HCT116 (cell line): Measurements from ENCODE around the gene CKS1B. TPM values are rescaled to one million over a fixed set of nuclear protein-coding genes. Genes with fewer than 3 reads are reported as not detected.

Experiments
- ATAC-seq: fragments of 200-7000 bp; cut with Tn5 transposase; 2 replicates; pipeline ENCODE4 v1.9.1; 2020; ENCODE audit warnings: mild to moderate bottlenecking, moderate library complexity
- BruUV-seq: library from RNA; stranded (reverse); fragments of 400-500 nt; replicated peaks from 2 replicates; lab custom pipeline; 2021; lab: Mats Ljungman, UMichigan
- CTCF ChIA-PET: fragments of 300-600 bp; sonication (Branson Sonifier 250); formaldehyde crosslinking; loops from one replicate; lab custom pipeline; 2021; ENCODE audit warnings: antibody characterized with exemption; lab: Charles Lee
- POLR2A ChIA-PET: fragments of 300-600, 350-600 bp; sonication (Branson Sonifier 250); formaldehyde crosslinking; loops from one replicate; lab custom pipeline; 2021; ENCODE audit warnings: antibody characterized with exemption; lab: Charles Lee
- RAD21 ChIA-PET, 2 experiments: fragments of 300-600 bp; sonication (Branson Sonifier 250); formaldehyde crosslinking; loops; one replicate each; lab custom pipeline; 2023; ENCODE audit warnings: low total read pairs in 2 of 2; ENCODE audit not compliant: uncharacterized antibody in 2 of 2, unreplicated experiment in 2 of 2, low non-redundant PET in 1 of 2; lab: Charles Lee
- DNase-seq: peaks from one replicate; pipeline ENCODE4 v3.0.0-alpha.2; 2010; ENCODE audit warnings: low read depth, low spot score
- H2AFZ ChIP-seq: fragments of 200-600 bp; shearing (Covaris generic), sonication (generic); 2 replicates; pipeline ENCODE4 v1.6.1; 2017; ENCODE audit warnings: low read depth, mixed run types, mixed read lengths, antibody characterized with exemption, low read length; ENCODE audit not compliant: poor library complexity, severe bottlenecking
- H3K27ac ChIP-seq: 2 replicates; pipeline ENCODE4 v1.5.1; 2012; ENCODE audit warnings: low read depth, low read length
- H3K27me3 ChIP-seq: fragments of 200-600 bp; sonication (generic); 2 replicates; pipeline ENCODE4 v1.6.1; 2016; ENCODE audit warnings: mixed run types, low read length, mixed read lengths; ENCODE audit not compliant: insufficient read depth
- H3K36me3 ChIP-seq, 2 experiments: fragments of 200-500 bp in 1 of 2; fragments of 200-600 bp in 1 of 2; sonication (Bioruptor generic) in 1 of 2; sonication (generic) in 1 of 2; 2 replicates each; pipeline versions ENCODE4 v1.5.1 to v1.6.1; 2014 to 2016; ENCODE audit warnings: low read length in 2 of 2, inconsistent platforms in 1 of 2, mixed read lengths in 1 of 2, mixed run types in 1 of 2; ENCODE audit not compliant: insufficient read depth in 2 of 2, control insufficient read depth in 1 of 2
- H3K4me1 ChIP-seq, 2 experiments: fragments of 200-600 bp in 1 of 2; sonication (generic) in 1 of 2; 2 replicates each; pipeline versions ENCODE4 v1.5.1 to v1.6.1; 2012 to 2017; ENCODE audit warnings: low read length in 2 of 2, inconsistent platforms in 1 of 2, mild to moderate bottlenecking in 1 of 2, mixed read lengths in 1 of 2, mixed run types in 1 of 2, moderate library complexity in 1 of 2; ENCODE audit not compliant: insufficient read depth in 2 of 2, control insufficient read depth in 1 of 2
- H3K4me2 ChIP-seq: fragments of 200-600 bp; sonication (generic); 2 replicates; pipeline ENCODE4 v1.6.1; 2017; ENCODE audit warnings: mixed run types, low read length, mixed read lengths
- H3K4me3 ChIP-seq, 2 experiments: fragments of 200-600 bp in 1 of 2; sonication (generic) in 1 of 2; replicated peaks in 1 of 2; 2 replicates each; pipeline ENCODE4 v1.5.1; 2011 to 2016; ENCODE audit warnings: low read length in 2 of 2, control low read depth in 1 of 2, low read depth in 1 of 2, mild to moderate bottlenecking in 1 of 2, mixed read lengths in 1 of 2, mixed run types in 1 of 2
- H3K79me2 ChIP-seq: fragments of 200-600 bp; sonication (generic); 2 replicates; pipeline ENCODE4 v1.6.1; 2017; ENCODE audit warnings: mild to moderate bottlenecking, mixed run types, low read length, moderate library complexity, mixed read lengths; ENCODE audit not compliant: insufficient read depth
- H3K9ac ChIP-seq: fragments of 200-600 bp; sonication (generic); 2 replicates; pipeline ENCODE4 v1.6.1; 2016; ENCODE audit warnings: low read length, mixed read lengths
- H3K9me2 ChIP-seq: fragments of 200-600 bp; sonication (generic), shearing (Covaris generic); 2 replicates; pipeline ENCODE4 v1.6.1; 2017; ENCODE audit warnings: mixed run types, mild to moderate bottlenecking, moderate library complexity; ENCODE audit not compliant: insufficient read depth
- H3K9me3 ChIP-seq, 2 experiments: fragments of 200-500 bp in 1 of 2; fragments of 200-600 bp in 1 of 2; sonication (Bioruptor generic) in 1 of 2; sonication (generic) in 1 of 2; 2 replicates each; pipeline ENCODE4 v1.6.1; 2014 to 2017; ENCODE audit warnings: low read length in 2 of 2, mixed read lengths in 2 of 2, inconsistent platforms in 1 of 2, low read depth in 1 of 2, mild to moderate bottlenecking in 1 of 2, mixed run types in 1 of 2, moderate library complexity in 1 of 2; ENCODE audit not compliant: control insufficient read depth in 1 of 2, insufficient read depth in 1 of 2
- H4K20me1 ChIP-seq: fragments of 200-600 bp; sonication (generic), shearing (Covaris generic); 2 replicates; pipeline ENCODE4 v1.6.1; 2017; ENCODE audit warnings: mixed run types, mild to moderate bottlenecking, moderate library complexity; ENCODE audit not compliant: insufficient read depth
- ATF3 ChIP-seq: IDR thresholded peaks from 2 replicates; pipeline ENCODE4 v1.6.1; 2012
- CEBPB ChIP-seq: IDR thresholded peaks from 2 replicates; pipeline ENCODE4 v1.6.1; 2012; ENCODE audit warnings: low read depth
- EGR1 ChIP-seq: IDR thresholded peaks from 2 replicates; pipeline ENCODE4 v1.6.1; 2012; ENCODE audit warnings: low read depth
- ELF1 ChIP-seq: IDR thresholded peaks from 2 replicates; pipeline ENCODE4 v1.6.1; 2012; ENCODE audit warnings: low read depth, borderline replicate concordance
- EZH2 ChIP-seq: fragments of 200-600 bp; sonication (generic); IDR thresholded peaks from 2 replicates; pipeline ENCODE4 v1.6.1; 2017; ENCODE audit warnings: antibody characterized with exemption, mixed run types
- JUND ChIP-seq: IDR thresholded peaks from 2 replicates; pipeline ENCODE4 v1.6.1; 2012
- POLR2A ChIP-seq: IDR thresholded peaks from 2 replicates; pipeline ENCODE4 v1.7.0; 2011; ENCODE audit warnings: borderline replicate concordance; ENCODE audit not compliant: insufficient read depth, insufficient read length; ENCODE audit errors: extremely low read depth
- POLR2AphosphoS5 ChIP-seq: IDR thresholded peaks from 2 replicates; pipeline ENCODE4 v1.6.1; 2011; ENCODE audit warnings: mild to moderate bottlenecking, low read depth, low read length, moderate library complexity
- SIN3A ChIP-seq: IDR thresholded peaks from 2 replicates; pipeline ENCODE4 v1.6.1; 2012; ENCODE audit warnings: low read depth
- SP1 ChIP-seq: IDR thresholded peaks from 2 replicates; pipeline ENCODE4 v1.6.1; 2012; ENCODE audit warnings: low read depth
- YY1 ChIP-seq: IDR thresholded peaks from 2 replicates; pipeline ENCODE4 v1.6.1; 2011; ENCODE audit warnings: low read length, low read depth, moderate library complexity, mild to moderate bottlenecking; ENCODE audit not compliant: insufficient replicate concordance; ENCODE audit errors: extremely low read depth
- ZFX ChIP-seq: fragments of 450-650 bp; IDR thresholded peaks from 2 replicates; pipeline ENCODE4 v1.6.1; 2017
- intact Hi-C: fragments of 100-400 bp; cut with micrococcal nuclease; formaldehyde crosslinking; loops from 2 replicates; pipeline ENCODE4 v1.10.0; 2022
- total RNA-seq: library from RNA; stranded (reverse); gene quantifications from one replicate; pipeline ENCODE4 v1.2.1, GENCODE V29; 2021; ENCODE audit not compliant: unreplicated experiment
- TF ChIP-seq, protein P1 (sequence below): IDR thresholded peaks from 2 replicates; pipeline ENCODE4 v1.6.1; 2012

Gene CKS1B
- total RNA-seq, 1 experiment from 2014 or later: 229 TPM

GRCh38 chr1:154935749-154936554 lies 38.5 kb upstream of the CKS1B start:
- H3K9ac ChIP-seq: peak overlapping the region; percentile 76

More at GRCh38 chr1:154935749-154936554, 38.5 kb upstream of the CKS1B start:
- Histone ChIP-seq H3K27ac (peak overlapping the region; percentile 67), H3K4me1 (peaks cover 30 to 64% of the 10 kb centered on the region in 2 experiments), H3K4me2 (peak overlapping the region; percentile 83), H3K9me3 (no peaks in the 10 kb centered on the region), H3K36me3 (no peaks in the 10 kb centered on the region), H3K79me2 (no peaks in the 10 kb centered on the region), H4K20me1 (no peaks in the 10 kb centered on the region), H3K27me3 (no peaks in the 10 kb centered on the region), H3K4me3 (peak overlapping the region; percentile 58 to 62), H2AFZ (peak overlapping the region; percentile 92), H3K9me2 (no peaks in the 10 kb centered on the region)
- ATAC-seq (no peak), DNase-seq (no peak)
- CTCF ChIA-PET: interaction anchor here (0.8 to 1.7 kb wide), 8 partner anchors 24 to 376 kb away, joined by 3 to 10 read pairs (median 3); partner anchors contain the start of genes KCNN3 and KRTCAP2
- intact Hi-C loops: no loop called here
- RAD21 ChIA-PET: no interaction called here
- BruUV-seq: TSS peak; percentile 72
- POLR2A ChIA-PET: interaction anchor here (0.8 to 1.2 kb wide), 5 partner anchors 16 to 82 kb away, joined by 3 to 6 read pairs (median 3); partner anchors contain the start of genes FLAD1 and SHC1
- TF ChIP-seq ATF3 (no peak), EZH2 (no peak), YY1 (no peak), CEBPB (no peak), POLR2A (no peak), POLR2AphosphoS5 (no peak), SP1 (no peak), EGR1 (no peak), ZFX (no peak), ELF1 (no peak), SIN3A (no peak), JUND (no peak)
- TF ChIP-seq, protein P1, sequence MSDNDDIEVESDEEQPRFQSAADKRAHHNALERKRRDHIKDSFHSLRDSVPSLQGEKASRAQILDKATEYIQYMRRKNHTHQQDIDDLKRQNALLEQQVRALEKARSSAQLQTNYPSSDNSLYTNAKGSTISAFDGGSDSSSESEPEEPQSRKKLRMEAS: no peak
